ENCODE data around the gene MB21D2. TPM values are rescaled to one million over a fixed set of nuclear protein-coding genes. Genes with fewer than 3 reads are reported as not detected.
A peak's percentile ranks its signal among the peaks of the same experiment; 100 is the strongest.
"Not testable (repeated sequence)": the region's sequence is repeated elsewhere in the genome, so short reads cannot be mapped to it uniquely, and the experiment has no call there.

MB21D2 gene
- polyA plus RNA-seq (ENCODE audit: insufficient read length in 3 of 3) = 10 to 100 TPM; 16.0 to 17.0 (median 16.3) TPM
- long read RNA-seq, donor 1, transcript MB21D2-201 (2 exons, 3,368 nt) = major isoform, 9 of 9 reads
- long read RNA-seq, donor 1, partial matches to known transcripts = 0 of 9 reads
- long read RNA-seq, donor 1, other reads (novel, unspliced or antisense) = 0 of 9 reads
- long read RNA-seq, donor 2, partial matches to known transcripts = 0 of 4 reads
- long read RNA-seq, donor 2, other reads (novel, unspliced or antisense) = 0 of 4 reads
- long read RNA-seq, donor 3, transcript MB21D2-201 (2 exons, 3,368 nt) = major isoform, 9 of 9 reads
- long read RNA-seq, donor 3, partial matches to known transcripts = 0 of 9 reads
- long read RNA-seq, donor 3, other reads (novel, unspliced or antisense) = 0 of 9 reads
- long read RNA-seq, donor 4, partial matches to known transcripts = 0 of 2 reads
- long read RNA-seq, donor 4, other reads (novel, unspliced or antisense) = 0 of 2 reads
- long read RNA-seq, donor 5 = 0 reads
- long read RNA-seq, donor 6, transcript MB21D2-201 (2 exons, 3,368 nt) = major isoform, 5 of 5 reads
- long read RNA-seq, donor 6, partial matches to known transcripts = 0 of 5 reads
- long read RNA-seq, donor 6, other reads (novel, unspliced or antisense) = 0 of 5 reads
- long read RNA-seq, donor 7, transcript MB21D2-201 (2 exons, 3,368 nt) = major isoform, 7 of 7 reads
- long read RNA-seq, donor 7, partial matches to known transcripts = 0 of 7 reads
- long read RNA-seq, donor 7, other reads (novel, unspliced or antisense) = 0 of 7 reads
- long read RNA-seq, donor 8 = 0 reads
- long read RNA-seq, donor 9, transcript MB21D2-201 (2 exons, 3,368 nt) = major isoform, 8 of 8 reads
- long read RNA-seq, donor 9, partial matches to known transcripts = 0 of 8 reads
- long read RNA-seq, donor 9, other reads (novel, unspliced or antisense) = 0 of 8 reads
- long read RNA-seq, donor 10, transcript MB21D2-201 (2 exons, 3,368 nt) = major isoform, 8 of 8 reads
- long read RNA-seq, donor 10, partial matches to known transcripts = 0 of 8 reads
- long read RNA-seq, donor 10, other reads (novel, unspliced or antisense) = 0 of 8 reads
- long read RNA-seq, donor 11, transcript MB21D2-201 (2 exons, 3,368 nt) = major isoform, 6 of 6 reads
- long read RNA-seq, donor 11, partial matches to known transcripts = 0 of 6 reads
- long read RNA-seq, donor 11, other reads (novel, unspliced or antisense) = 0 of 6 reads
- long read RNA-seq, donor 12, partial matches to known transcripts = 0 of 2 reads
- long read RNA-seq, donor 12, other reads (novel, unspliced or antisense) = 0 of 2 reads
- long read RNA-seq, donor 13 = 0 reads
- long read RNA-seq, donor 14, transcript MB21D2-201 (2 exons, 3,368 nt) = major isoform, 6 of 6 reads
- long read RNA-seq, donor 14, partial matches to known transcripts = 0 of 6 reads
- long read RNA-seq, donor 14, other reads (novel, unspliced or antisense) = 0 of 6 reads
- long read RNA-seq, donor 15, partial matches to known transcripts = 0 of 2 reads
- long read RNA-seq, donor 15, other reads (novel, unspliced or antisense) = 0 of 2 reads
- long read RNA-seq, donor 16, transcript MB21D2-201 (2 exons, 3,368 nt) = major isoform, 15 of 15 reads
- long read RNA-seq, donor 16, partial matches to known transcripts = 0 of 15 reads
- long read RNA-seq, donor 16, other reads (novel, unspliced or antisense) = 0 of 15 reads

GRCh38 chr3:192917404-192918274 is at the start of gene MB21D2:
Gene MB21D2 (minus strand): TSS chr3:192917856. CDS start chr3:192917840, 16 bp downstream.
- DNase-seq (ENCODE audit: extremely low read depth in 1 of 11, low read depth in 9 of 11, low spot score in 4 of 11) = peak; percentile 50 to 77 (median 69)

- not testable (repeated sequence) for DNase-seq (ENCODE audit: extremely low read depth in 1 of 11, low read depth in 9 of 11, low spot score in 4 of 11)
Observed at GRCh38 chr3:192964959-192965719, 47.5 kb upstream of the MB21D2 start.

GRCh38 chr3:192959773-192960172 is 42.1 kb upstream of the MB21D2 start:
- no peak for DNase-seq (ENCODE audit: extremely low read depth in 1 of 11, low read depth in 9 of 11, low spot score in 4 of 11)

- DNase-seq (ENCODE audit: extremely low read depth in 1 of 11, low read depth in 9 of 11, low spot score in 4 of 11) = no peak
Observed at GRCh38 chr3:192958219-192958872, 40.7 kb upstream of the MB21D2 start.

GRCh38 chr3:192957441-192958021 is 39.9 kb upstream of the MB21D2 start:
- no peak for DNase-seq (ENCODE audit: extremely low read depth in 1 of 11, low read depth in 9 of 11, low spot score in 4 of 11)

- no peak for DNase-seq (ENCODE audit: extremely low read depth in 1 of 11, low read depth in 9 of 11, low spot score in 4 of 11)
Observed at GRCh38 chr3:192953926-192954325, 36.3 kb upstream of the MB21D2 start.

- DNase-seq (ENCODE audit: extremely low read depth in 1 of 11, low read depth in 9 of 11, low spot score in 4 of 11) = no peak
Observed at GRCh38 chr3:192947421-192947820, 29.8 kb upstream of the MB21D2 start.

GRCh38 chr3:192943393-192943792 is 25.7 kb upstream of the MB21D2 start:
- no peak for DNase-seq (ENCODE audit: extremely low read depth in 1 of 11, low read depth in 9 of 11, low spot score in 4 of 11)

GRCh38 chr3:192942625-192943024 is 25.0 kb upstream of the MB21D2 start:
- DNase-seq (ENCODE audit: extremely low read depth in 1 of 11, low read depth in 9 of 11, low spot score in 4 of 11) = no peak

- DNase-seq (ENCODE audit: extremely low read depth in 1 of 11, low read depth in 9 of 11, low spot score in 4 of 11) = no peak
Observed at GRCh38 chr3:192940129-192940528, 22.5 kb upstream of the MB21D2 start.

GRCh38 chr3:192935441-192935840 is 17.8 kb upstream of the MB21D2 start:
- no peak for DNase-seq (ENCODE audit: extremely low read depth in 1 of 11, low read depth in 9 of 11, low spot score in 4 of 11)

- no peak for DNase-seq (ENCODE audit: extremely low read depth in 1 of 11, low read depth in 9 of 11, low spot score in 4 of 11)
Observed at GRCh38 chr3:192933779-192934460, 16.3 kb upstream of the MB21D2 start.

GRCh38 chr3:192933259-192933658 is 15.6 kb upstream of the MB21D2 start:
- no peak for DNase-seq (ENCODE audit: extremely low read depth in 1 of 11, low read depth in 9 of 11, low spot score in 4 of 11)

- DNase-seq (ENCODE audit: extremely low read depth in 1 of 11, low read depth in 9 of 11, low spot score in 4 of 11) = no peak
Observed at GRCh38 chr3:192931825-192932224, 14.2 kb upstream of the MB21D2 start.

GRCh38 chr3:192930577-192930976 is 12.9 kb upstream of the MB21D2 start:
- DNase-seq (ENCODE audit: extremely low read depth in 1 of 11, low read depth in 9 of 11, low spot score in 4 of 11) = no peak
